Neural crest cell (in vitro differentiated cells): ENCODE data around the gene WDR70. TPM values are rescaled to one million over a fixed set of nuclear protein-coding genes. Genes with fewer than 3 reads are reported as not detected.

ENCODE experiments used
- DNase-seq: peaks from one replicate; pipeline ENCODE4 v3.0.0; 2021; ENCODE audit warnings: low read depth, mixed read lengths, low spot score
- H3K27ac Mint-ChIP-seq: one replicate; pipeline ENCODE4 v1.8.0; 2021; ENCODE audit warnings: mild to moderate bottlenecking, mixed read lengths; ENCODE audit not compliant: unreplicated experiment
- H3K27me3 Mint-ChIP-seq: 2 replicates; pipeline ENCODE4 v1.8.0; 2021; ENCODE audit warnings: low read depth, mild to moderate bottlenecking, mixed read lengths
- H3K36me3 Mint-ChIP-seq: 2 replicates; pipeline ENCODE4 v1.8.0; 2021; ENCODE audit warnings: low read depth, mild to moderate bottlenecking, mixed read lengths
- H3K4me1 Mint-ChIP-seq: 2 replicates; pipeline ENCODE4 v1.8.0; 2021; ENCODE audit warnings: mixed read lengths
- H3K4me3 Mint-ChIP-seq: one replicate; pipeline ENCODE4 v1.8.0; 2021; ENCODE audit warnings: mild to moderate bottlenecking, mixed read lengths
- H3K9me3 Mint-ChIP-seq: 2 replicates; pipeline ENCODE4 v1.8.0; 2021; ENCODE audit warnings: mixed read lengths
- CTCF ChIP-seq: fragments of 200-600 bp; sonication (generic); conservative IDR thresholded peaks from 2 replicates; pipeline ENCODE4 v1.5.0; 2021; ENCODE audit warnings: antibody characterized with exemption, mild to moderate bottlenecking
- total RNA-seq: library from RNA; stranded (reverse); gene quantifications from 2 replicates; pipeline ENCODE4 v1.2.1, GENCODE V29; 2021

The WDR70 gene
- total RNA-seq, 1 donor from 2014 or later, result 46.5 TPM

- no peak overlapping the region for H3K27ac Mint-ChIP-seq
- no peaks in the 10 kb centered on the region for H3K9me3 Mint-ChIP-seq
- TF ChIP-seq CTCF, result no peak
- DNase-seq, result no peak
- H3K4me1 Mint-ChIP-seq, result no peaks in the 10 kb centered on the region
- no peaks in the 10 kb centered on the region for H3K27me3 Mint-ChIP-seq
- peaks cover 4% of the 10 kb centered on the region for H3K36me3 Mint-ChIP-seq
- H3K4me3 Mint-ChIP-seq, result no peak overlapping the region
These were observed 192.9 kb downstream of the WDR70 start for GRCh38 chr5:37571985-37572384.

- no peak for DNase-seq
- Mint-ChIP-seq H3K9me3 (no peaks in the 10 kb centered on the region), H3K27ac (no peak overlapping the region), H3K36me3 (peaks cover 4% of the 10 kb centered on the region), H3K27me3 (no peaks in the 10 kb centered on the region), H3K4me3 (no peak overlapping the region), H3K4me1 (no peaks in the 10 kb centered on the region)
- no peak for TF ChIP-seq CTCF
These were observed 196.7 kb downstream of the WDR70 start for GRCh38 chr5:37575541-37576489.

DNA sequence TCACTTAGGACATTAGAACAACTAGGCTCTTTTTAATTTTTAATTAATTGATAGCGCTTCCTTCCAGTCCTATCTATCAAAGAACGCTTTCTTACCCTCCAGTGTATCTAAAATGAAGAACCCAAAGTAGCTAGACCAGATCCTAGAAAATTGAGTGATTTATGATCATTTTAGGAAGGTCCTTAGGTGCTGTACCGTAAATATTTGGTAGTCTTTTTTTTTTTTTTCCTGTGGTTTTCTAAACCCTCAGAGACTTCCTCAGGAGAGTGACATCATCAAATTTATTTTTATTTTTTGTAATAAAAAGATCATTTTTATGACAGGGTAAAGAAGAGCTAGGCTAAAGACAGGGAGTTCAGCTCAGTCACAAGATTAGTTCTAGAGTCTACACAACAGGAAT is 197.4 kb downstream of the WDR70 start:
- Mint-ChIP-seq H3K27me3 (no peaks in the 10 kb centered on the region), H3K36me3 (peaks cover 4% of the 10 kb centered on the region), H3K27ac (no peak overlapping the region), H3K4me1 (no peaks in the 10 kb centered on the region), H3K4me3 (no peak overlapping the region), H3K9me3 (no peaks in the 10 kb centered on the region)
- DNase-seq, result no peak
- no peak for TF ChIP-seq CTCF

DNA sequence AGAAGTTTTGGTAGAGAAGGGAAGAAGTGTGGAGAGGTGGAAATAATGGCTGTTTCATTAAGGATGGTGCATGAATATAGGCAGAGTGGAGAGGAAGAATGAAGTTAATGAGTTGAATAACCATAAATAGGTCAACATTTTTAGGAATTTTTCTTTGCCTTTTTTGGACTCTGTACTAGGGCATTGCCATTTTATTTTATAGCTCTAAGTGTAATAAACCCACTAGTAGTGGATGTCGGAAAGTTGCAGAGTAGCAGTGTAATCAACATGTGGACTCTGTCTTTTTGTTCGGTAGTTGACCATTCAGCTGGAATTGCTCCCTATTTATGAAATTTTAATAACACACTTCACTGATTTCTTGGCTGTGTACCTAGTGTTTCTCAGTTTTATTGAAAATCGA is 199.1 kb downstream of the WDR70 start:
- H3K36me3 Mint-ChIP-seq, result peaks cover 4% of the 10 kb centered on the region
- no peak overlapping the region for H3K27ac Mint-ChIP-seq
- H3K4me1 Mint-ChIP-seq, result no peaks in the 10 kb centered on the region
- no peaks in the 10 kb centered on the region for H3K27me3 Mint-ChIP-seq
- no peak for DNase-seq
- no peak for TF ChIP-seq CTCF
- no peak overlapping the region for H3K4me3 Mint-ChIP-seq
- no peaks in the 10 kb centered on the region for H3K9me3 Mint-ChIP-seq

DNA sequence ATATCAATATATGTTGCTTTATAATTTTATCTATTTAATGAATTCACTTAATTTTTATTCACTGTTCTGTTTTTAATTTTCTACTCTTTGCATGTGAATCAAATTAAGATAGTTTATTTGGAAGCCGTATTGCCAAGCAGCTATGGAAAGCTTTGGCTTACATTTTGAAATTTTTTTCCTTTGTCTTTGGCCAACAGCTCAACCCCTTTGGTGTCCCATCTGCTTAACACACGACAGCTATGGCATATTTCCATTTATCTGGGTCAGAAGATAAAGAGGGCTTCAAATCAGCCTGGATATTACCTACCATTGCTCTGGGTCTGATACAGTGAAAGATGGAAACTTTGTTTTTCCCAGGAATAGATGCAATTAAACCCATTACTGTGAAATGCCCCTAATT is 201.0 kb downstream of the WDR70 start:
- Mint-ChIP-seq H3K4me1 (no peaks in the 10 kb centered on the region), H3K4me3 (no peak overlapping the region), H3K36me3 (no peaks in the 10 kb centered on the region), H3K27ac (no peak overlapping the region), H3K27me3 (no peaks in the 10 kb centered on the region), H3K9me3 (no peaks in the 10 kb centered on the region)
- no peak for TF ChIP-seq CTCF
- DNase-seq, result no peak
